GM15510 (cell line): ENCODE data around the gene GSC2.

ENCODE experiments used
- POLR2A ChIP-seq: IDR thresholded peaks from 3 replicates; pipeline ENCODE4 v1.6.1; 2011; ENCODE audit warnings: borderline replicate concordance; ENCODE audit not compliant: insufficient read length; ENCODE audit errors: extremely low read depth

GSC2 gene

GRCh38 chr22:19150482-19151328 is 613 bp upstream of the GSC2 start:
- TF ChIP-seq POLR2A, result no peak

DNA sequence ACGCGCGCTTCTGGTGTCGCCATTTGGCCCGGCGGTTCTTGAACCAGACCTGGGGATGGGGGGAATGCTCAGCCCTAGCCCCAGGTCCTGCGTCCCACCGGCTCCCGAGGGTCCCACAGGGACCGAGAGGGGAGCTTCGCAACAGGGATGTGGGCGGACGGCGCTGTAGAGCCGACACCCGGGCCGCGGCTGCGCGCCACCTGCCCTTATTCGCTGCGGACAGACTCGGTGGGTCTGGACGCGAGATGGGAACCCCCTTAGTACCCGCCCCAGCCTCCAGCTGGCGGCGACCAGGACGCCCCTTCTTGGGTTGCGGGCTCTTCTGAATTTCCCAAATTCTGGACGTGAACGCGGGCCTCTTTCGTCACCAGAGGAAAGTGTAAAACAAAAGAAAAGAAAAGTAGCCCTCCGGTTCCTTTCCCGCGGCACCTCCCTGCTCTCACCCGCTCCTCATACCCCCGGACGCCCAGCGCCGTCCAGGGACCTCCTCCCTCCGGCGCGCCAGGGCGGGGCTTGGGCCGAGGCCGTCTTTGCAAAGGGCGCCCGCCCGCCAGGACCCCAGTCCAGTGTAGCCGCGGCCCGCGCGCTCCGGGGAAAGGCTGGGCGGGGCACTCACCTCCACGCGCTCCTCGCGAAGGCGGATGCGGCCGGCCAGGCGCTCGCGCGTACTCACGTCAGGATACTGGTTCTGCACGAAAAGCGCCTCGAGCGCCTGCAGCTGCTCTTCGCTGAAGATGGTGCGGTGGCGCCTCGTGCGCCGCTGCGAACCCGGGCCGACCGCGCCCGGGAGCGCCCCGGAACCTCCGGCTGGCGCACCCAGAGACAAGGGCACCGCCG is 827 bp downstream of the GSC2 start:
- no peak for TF ChIP-seq POLR2A

GRCh38 chr22:19148417-19149046 is 1.6 kb downstream of the GSC2 start:
- no peak for TF ChIP-seq POLR2A

- no peak for TF ChIP-seq POLR2A
Observed at GRCh38 chr22:19147195-19147780, 2.8 kb downstream of the GSC2 start.

DNA sequence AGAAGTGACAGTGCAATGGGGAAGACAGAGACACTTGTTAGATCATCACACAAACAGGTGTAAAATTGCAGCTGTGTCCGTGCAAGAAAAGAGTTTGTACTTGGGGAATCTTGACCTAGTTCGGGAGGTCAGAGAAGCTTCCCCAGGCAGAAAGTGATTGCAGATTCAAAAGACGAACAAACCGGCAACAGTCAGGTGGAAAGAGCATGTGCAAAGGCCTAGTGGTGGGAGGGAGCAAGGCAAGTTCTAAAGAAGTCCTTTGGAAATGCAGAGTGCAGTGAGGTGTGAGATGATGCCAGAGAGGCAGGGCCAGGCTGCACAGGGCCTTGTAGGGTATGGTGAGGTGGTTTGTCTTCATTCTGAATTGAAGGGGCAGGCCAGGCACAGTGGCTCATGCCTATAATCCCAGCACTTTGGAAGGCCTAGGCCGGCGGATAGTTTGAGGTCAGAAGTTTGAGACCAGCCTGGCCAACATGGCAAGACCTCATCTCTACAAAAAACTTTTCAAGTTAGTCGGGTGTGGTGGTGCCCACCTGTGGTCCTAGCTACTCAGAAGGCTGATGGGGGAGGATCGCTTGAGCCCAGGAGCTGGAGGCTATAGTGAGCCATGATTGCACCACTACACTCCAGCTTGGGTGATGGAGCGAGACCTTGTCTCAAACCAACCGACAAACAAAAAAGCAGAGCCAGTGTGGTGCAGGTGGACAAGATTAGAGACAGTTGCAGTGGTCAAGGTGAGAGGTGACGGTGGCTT is 3.7 kb downstream of the GSC2 start:
- no peak for TF ChIP-seq POLR2A

DNA sequence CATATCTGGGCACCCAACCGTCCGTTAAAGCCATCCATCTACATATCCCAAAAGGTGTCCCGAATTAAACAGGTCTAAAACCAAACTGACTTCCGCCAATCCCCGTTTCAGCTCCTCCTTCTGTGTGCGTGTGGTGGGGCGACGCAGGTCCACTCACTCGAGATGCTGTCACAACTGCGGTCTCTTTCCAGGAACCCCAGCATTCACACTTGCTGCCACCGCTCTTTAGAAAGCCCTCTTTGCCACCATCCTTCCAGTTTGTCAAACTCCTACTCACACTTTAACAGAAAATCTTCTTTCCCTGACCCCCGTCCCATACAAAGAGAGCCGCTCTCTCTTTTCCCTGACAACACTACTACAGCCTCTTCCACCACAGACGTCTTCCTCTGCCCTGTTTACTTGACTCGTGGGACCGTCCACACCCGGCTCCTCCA is 6.1 kb downstream of the GSC2 start:
- TF ChIP-seq POLR2A, result no peak

- no peak for TF ChIP-seq POLR2A
Observed at GRCh38 chr22:19143212-19143611, 6.9 kb downstream of the GSC2 start.

GRCh38 chr22:19142394-19142793 is 7.7 kb downstream of the GSC2 start:
- no peak for TF ChIP-seq POLR2A

GRCh38 chr22:19139974-19140373 is 10.1 kb downstream of the GSC2 start:
- TF ChIP-seq POLR2A, result no peak

DNA sequence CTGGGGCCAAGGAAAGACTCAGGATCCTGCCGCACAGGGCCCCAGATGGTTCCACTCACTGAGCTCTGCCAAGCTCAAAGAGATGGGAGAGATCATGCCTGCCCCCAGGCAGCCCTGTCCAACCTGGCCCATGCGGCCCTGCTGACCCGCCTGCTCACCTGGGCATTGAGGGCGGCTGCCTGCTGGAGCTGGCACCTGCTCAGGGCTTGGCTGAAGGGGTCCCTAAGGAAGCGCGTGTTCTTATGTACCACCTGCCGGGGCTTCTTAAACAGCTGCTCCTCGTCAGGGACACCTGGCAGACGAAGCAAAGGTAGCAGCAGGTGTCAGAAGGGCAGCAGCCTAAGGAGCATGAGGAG is 11.1 kb downstream of the GSC2 start:
- no peak for TF ChIP-seq POLR2A

DNA sequence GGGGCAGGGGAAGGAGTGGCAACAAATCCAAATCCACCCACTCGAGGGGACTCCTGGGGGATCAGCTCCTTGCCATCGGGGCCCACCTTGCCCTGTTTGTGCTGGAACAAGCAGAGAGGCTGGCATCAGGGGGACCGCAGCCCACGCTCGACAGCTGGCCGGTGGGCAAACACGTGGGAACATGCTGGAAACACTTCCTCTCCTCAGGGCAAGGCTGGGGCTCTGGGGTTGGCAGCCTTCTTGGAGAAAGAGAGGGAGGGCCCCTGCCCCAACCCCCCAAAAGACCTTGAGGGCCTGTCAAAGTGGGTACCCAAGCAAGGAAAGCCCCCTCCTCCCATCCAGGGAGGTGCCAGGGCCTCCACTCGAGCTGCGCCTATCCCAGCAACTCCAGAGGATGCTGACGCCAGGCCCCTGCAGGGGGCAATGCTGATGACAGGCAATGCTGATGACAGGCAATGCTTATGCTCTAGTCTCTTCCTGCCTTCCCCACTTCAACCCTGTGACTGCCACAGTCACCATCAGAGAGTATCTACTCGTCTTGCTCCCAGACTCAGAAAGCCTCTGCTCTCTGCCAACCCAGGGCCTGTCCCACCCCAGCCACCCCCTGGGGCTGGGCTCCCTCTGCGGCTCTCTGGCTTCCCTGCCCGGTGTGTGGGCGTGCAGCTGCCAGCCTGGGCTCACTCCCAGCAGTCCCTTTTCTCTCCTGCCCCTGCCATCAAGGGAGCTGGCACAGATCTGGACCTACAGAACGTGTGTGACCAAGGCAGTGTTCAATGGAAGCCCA is 11.7 kb downstream of the GSC2 start:
- TF ChIP-seq POLR2A, result no peak

- TF ChIP-seq POLR2A, result no peak
Observed at GRCh38 chr22:19137384-19138216, 12.5 kb downstream of the GSC2 start.

DNA sequence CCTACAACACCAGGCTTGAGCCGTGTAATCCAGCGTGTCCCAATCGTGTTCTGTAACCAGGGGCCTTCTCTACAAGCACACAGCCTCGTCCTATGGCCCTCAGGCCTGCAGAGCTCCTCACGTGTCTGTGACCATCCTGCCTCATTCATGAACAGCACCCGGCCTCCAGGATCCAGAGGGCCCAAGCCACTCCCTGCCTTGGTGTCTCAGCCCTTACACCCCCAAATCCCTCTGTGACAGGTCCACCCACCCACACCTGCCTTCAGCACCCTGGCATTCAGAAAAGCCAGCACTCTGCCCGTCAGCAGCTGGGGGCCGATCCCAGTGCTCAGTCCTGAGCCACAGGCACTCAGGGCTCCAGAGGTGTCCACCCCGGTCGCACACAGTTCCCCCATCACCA is 13.2 kb downstream of the GSC2 start:
- no peak for TF ChIP-seq POLR2A

DNA sequence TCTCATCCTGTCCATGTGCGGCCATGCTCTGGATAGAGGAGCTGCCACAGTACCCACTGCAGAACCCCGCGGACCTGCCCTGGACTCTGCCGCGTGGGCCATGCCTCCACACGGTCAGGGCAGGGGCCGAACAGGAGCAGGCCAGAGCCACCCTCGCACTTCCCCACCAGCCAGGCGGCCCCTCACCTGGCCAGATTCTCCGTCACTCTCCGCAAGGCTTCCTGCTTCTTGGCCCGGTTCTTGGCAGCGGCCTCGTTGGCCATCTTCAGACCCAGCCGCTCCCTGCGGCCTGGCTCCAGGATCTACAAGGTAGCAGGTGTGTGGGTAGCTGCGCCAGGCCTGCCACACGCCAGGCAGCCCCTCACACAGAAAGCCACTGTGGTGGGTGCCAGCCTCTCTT is 15.2 kb downstream of the GSC2 start:
- TF ChIP-seq POLR2A, result no peak
